GM19239 (cell line): ENCODE results near the gene ANKRD23.

Source experiments
- DNase-seq: peaks from one replicate; pipeline ENCODE4 v3.0.0; 2011; ENCODE audit warnings: low spot score; ENCODE audit not compliant: insufficient read length
- FAIRE-seq: peaks from 2 replicates; lab custom pipeline; 2011; peaks lifted over from hg19 to GRCh38; lab: Jason Lieb, UNC

Gene ANKRD23

DNA sequence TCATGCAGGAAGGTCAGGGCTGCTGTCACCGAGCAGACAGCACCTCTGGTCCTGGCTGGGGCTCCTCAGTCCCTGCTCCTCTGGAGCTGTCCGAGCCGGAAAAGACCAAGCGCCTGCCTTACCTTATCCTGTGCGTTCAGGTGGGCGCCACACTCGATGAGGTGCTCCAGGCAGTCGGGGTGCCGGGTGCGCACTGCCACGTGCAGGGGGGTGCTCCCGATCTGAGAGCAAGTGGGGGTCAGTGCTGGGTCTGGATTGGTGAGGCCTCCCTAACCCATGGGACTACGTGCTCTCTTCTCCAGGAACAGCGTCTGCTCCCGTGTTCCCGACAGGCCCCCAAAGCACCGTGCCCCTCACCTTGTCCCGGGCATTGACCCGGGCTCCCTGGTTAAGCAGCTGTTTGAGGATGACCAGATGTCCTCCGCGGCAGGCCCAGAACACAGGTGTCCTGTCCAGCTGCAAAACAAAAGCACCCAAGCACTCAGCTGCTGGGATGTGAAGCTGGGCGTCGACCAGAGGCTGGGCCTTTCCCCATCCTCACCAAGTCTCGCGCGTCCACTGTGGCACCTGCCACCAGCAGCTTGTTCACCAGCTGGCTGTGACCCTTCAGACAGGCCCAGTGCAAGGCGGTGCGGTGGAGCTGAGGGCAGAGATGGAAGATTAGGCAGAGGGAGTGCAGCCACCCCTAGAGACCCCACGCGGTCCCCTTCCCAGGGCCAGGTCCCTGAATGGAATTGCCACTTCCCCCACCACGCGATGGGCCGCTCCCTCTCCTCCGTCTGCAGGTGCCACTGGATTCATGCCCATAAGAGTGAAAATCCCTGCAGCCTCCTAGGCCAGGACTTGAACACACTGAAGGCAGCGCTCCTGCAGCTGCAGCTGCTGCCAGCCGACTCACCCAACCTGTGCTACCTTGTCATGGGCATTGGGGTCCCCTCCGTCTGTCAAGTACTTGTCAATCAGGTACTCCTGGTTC is 3.7 kb downstream of the ANKRD23 start:
- FAIRE-seq, result no peak
- DNase-seq, result no peak

DNA sequence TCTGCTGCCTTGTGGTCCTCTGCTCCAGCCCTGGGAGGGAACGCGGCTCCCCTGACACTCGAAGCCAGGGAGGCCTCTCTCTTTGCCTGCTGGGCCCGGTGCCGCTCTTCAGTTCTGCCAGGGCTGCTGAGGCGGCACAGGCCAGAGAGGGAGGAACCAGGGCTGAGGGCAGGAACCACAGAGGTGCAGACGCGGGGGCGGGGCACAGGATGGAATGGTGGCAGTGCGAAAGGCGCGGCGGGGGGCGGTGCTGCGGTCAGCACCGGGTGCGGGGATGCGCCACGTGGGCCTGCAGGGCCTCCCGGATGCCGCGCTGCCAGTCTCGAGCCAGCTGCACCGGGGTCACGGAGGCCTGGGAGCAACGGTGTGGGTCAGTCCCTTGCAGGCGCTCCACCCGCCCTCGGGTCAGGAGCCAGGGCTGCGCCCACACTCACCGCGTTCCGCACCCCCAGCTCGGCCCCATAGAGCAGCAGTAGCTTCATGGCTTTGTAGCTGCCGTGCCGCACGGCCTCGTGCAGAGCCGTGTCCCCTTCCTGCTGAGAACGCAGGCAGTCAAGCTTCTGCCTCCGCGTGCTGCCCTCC is 4.4 kb downstream of the ANKRD23 start:
- DNase-seq (peak; percentile 63), FAIRE-seq (peak; percentile 86)

DNA sequence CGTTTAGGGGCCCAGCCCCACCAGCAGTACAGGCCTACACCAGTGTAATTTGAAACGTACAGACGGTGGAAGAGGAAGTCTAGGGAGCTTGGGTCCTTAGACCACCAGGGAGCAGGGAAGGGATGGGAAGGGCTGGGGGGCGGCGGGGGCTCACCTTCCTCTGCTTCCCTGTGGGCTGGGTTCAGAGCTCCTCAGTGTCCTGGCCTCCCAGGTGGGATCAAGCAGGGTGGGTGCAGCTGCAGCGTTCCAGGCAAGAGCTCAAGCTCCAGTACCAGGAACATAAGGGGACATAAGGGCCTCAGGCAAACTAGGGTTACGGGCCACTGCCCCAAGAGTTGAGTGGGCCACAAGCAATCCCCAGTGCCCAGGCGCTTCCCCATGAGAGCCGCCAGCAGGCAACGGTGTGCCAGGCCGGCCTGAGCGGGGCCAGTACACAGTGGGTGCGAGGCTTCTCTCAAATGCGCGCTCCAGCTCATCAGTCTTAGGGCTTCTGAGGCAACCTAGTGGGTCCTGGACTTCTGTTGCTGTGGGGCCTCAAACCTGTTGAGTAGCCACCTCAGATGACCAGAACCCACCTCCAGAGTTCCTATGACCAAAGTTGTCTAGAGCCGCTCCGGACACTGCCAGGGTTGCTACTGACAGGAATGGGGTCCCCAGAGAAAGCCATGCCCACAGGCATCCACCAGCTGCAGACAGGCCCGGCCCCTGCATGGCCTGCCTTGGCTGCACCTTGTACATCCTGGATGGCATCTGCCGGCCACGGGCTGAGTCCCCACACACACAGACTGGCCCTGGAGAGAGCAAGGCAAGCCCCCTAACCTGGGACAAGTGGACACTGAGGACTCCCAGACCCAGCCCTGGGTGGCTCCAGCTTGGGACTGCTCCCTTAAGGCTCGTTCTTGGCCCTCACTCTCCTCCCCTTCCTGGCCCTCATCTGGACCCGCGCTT is 5.2 kb downstream of the ANKRD23 start:
- no peak for FAIRE-seq

DNA sequence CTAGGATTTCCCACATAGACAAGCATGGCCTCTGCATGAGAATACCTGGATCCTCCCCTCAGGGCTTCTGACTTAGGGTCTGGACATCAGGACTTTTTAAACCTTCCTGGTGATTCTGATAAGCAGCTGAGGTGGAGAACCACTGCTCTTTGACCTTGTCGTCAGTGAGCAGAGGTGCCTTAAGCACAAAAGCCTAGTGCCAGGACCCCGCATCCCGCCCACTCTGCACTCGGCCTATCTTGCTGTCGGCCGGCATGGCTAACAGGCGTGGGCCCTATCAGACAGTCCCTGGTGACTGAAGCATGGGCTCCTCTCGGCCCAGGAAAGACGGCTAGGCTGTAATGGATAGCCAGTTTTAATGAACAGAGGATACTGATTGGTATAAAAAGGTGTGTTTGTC is 6.2 kb downstream of the ANKRD23 start:
- DNase-seq (no peak), FAIRE-seq (no peak)

More for the DNA sequence above, 5.2 kb downstream of the ANKRD23 start:
- DNase-seq, result no peak

DNA sequence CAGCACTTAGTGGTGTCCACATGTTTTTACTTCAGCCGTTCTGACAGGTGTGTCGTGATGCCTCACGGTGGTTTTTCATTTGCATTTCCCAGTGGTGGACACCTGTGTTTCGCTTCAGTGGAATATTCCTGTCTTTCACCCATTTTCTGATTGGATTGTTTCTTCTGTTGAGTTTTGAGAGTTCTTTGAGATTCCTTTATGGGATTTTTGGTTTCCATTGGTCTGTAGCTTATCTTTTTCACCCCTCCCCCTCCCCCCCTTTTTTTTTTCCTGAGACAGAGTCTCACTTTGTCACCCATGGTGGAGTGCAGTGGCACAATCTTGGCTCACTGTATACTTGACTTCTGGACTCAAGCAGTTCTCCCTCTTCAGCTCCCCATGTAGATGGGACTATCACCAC is 8.0 kb downstream of the ANKRD23 start:
- no peak for FAIRE-seq
- DNase-seq, result no peak

DNA sequence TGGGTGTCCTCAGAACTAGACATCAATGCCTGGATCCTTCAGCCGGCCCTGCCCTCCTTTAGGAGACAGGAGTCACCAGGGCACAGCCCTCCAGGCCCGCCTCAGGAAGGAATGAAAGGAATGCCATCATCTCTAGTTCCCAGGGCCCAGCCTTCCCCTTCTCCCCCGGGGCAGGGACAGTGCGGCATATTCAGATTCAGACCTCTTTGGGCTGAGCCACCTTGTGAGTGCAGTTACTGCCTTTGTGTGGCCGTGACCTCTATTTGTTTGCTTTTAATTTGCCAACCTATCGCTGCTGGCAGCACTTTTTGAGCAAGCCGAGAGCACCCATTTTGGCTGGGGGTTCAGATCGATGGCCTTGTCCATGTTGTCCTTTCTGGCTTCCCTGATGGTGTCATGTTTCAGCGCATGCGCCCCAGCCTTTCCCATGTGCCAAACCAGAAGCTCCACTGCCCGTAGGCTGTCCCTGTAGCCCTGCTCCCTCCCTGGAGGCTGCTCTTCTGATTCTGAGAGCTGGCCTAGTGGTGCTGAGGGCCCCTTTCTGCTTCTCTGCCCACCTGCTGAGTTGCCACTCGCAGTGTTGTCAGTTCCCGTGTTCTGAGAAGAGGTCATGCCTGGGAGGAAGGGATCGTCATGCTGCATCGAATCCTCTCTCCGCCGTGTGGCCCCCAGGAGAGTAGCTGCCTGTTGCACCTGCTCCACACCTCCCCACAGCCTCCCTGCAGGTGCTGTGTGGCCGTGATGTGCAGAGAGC is 10.9 kb downstream of the ANKRD23 start:
- FAIRE-seq (no peak), DNase-seq (no peak)

DNA sequence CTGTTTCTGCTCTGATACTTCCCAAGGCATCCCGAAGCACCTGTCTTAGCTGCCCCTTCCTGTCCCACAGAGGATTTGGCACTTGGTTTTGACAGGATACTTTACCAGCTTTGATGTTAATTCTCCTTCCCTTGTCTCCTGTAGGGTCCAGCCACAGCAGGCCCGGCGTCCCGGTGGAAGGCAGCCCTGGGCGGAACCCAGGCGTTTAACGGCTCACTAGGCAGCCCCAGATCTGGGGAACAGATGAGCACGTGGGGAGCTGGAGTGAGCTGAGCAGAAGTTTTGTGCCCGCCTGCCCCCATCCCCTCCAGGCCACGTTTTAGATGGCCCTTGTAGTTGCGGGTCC is 11.4 kb downstream of the ANKRD23 start:
- FAIRE-seq (no peak), DNase-seq (no peak)

DNA sequence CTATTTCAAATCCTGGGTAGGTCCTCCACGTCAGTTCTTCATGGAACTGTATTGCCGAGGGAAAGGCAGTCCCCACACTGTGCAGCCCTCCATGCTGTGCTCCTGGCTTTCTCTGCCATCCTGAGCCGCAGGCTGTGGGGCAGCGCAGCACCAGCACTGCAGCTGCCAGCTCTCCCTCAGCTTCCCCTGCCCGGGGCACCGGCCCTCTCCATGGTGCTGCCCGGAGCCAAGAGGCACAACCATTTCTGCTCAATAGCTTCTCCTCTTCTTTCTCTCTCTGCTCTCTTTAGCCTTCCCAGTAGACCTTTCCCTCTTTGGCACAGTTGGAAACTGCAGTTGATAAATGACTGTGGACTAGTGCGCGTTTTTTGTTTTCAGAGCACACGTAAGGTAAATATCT is 12.1 kb downstream of the ANKRD23 start:
- DNase-seq (no peak), FAIRE-seq (no peak)

DNA sequence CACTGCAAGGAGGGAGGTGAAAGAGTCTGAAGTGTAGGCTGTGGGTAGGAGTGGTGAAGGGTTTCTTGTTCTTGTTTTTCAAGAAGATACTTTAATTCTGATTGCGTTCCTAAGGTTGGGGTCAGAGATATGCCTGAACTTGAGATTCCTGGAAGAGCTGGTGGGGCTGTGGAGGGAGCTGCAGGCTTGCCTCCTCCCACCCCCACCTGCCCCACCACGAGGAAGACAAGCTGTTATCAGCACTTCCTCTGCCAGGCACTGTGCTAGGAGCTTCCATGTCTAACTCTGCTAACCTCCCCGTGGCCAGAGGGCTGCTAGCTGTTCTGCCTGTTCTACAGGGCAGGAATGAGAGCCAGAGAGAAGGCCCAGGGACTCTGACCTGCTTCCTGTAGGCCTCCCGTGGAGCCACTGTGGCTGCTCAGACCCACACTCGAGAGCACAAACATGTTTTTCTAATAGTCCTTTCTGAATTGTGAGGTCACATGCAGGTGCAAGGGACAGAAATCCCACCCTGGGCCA is 13.7 kb downstream of the ANKRD23 start:
- DNase-seq, result no peak
- no peak for FAIRE-seq

DNA sequence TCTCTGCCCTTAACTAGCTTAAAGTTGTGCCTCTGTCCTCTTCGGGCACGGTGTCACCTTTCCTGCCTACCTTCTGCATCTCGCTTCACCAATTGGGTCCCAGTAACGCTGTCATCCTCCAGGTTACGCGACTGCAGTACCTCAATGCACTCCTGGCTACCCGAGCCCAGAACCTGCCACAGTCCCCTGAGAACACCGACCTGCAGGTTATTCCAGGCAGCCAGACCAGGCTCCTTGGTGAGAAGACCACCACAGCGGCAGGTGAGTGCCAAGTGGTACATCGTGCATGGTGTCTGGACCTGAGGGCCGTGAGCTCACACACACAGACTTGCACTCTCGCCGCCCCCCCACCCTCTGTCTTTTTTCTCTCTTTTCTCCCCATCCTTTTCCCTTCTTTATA is 14.9 kb downstream of the ANKRD23 start:
- FAIRE-seq (no peak), DNase-seq (no peak)

DNA sequence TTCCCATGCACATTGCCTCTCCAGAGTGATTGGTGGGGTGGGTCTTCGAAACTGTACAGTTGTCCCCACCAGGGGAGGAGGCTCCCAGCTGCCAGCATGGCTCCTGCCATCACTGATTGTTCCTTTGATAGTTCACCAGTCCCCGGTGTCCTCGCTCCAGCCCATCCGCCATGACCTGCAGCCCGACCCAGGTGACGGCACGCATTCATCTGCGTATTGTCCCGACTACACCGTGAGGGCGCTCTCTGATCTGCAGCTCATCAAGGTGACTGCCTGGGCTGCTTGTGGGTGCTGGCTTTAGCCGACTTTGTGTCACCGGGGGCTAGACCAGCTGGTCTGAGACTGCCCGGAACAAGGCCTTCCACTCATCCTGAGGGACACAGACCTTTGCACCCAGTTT is 15.4 kb downstream of the ANKRD23 start:
- no peak for FAIRE-seq
- DNase-seq, result no peak

DNA sequence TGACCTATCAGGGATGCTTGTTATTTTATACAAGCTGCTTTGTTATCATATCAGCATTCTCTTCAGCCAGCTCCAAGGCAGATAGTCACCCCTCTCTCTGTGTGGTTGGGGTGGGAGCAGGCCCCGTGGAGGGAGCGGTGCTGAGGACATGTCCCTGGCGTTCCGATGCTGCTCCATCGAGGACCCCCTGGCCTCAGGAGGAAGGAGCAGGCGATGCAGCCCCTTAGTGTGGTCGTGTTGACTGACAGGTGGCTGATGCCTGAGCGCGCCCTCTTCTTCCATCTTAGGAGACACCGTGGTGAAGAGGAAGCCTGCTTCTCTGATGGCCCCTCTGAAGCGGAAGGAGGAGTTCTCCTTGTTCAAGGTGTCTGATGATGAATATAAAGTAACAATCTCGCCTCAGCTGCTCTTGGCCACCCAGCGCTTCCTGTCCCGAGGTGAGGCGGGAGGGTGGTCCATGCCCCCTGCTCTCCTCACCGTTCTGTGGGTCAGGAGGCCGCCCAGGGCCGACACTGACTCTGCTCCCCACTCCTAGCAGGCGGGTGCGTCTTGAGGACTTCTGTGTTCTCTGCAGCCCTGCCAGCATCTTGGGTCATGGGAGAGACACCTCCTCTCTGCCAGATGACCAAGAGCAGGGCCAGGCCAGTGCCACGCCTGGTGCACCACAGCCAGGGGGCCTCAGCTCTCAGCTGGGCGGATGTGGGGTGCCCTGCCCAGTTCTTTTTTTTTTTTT is 17.1 kb downstream of the ANKRD23 start:
- DNase-seq, result no peak
- no peak for FAIRE-seq

DNA sequence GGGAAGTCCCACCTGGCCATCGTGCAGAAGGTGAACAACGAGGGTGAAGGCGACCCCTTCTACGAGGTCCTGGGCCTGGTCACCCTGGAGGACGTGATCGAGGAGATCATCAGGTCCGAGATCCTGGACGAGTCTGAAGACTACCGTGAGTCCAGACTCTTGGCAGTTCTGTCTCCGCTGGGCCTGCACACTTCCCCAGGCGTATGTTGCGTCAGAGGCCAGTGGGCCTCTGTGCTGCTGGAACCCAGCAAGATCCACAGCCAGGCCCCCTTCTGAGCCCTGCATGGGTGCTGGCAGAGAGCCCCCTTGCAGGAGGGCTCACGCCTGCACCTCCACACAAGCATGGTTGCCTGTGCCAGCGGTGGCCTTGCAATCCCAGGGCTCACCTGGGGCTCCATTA is 18.8 kb downstream of the ANKRD23 start:
- FAIRE-seq, result no peak

DNA sequence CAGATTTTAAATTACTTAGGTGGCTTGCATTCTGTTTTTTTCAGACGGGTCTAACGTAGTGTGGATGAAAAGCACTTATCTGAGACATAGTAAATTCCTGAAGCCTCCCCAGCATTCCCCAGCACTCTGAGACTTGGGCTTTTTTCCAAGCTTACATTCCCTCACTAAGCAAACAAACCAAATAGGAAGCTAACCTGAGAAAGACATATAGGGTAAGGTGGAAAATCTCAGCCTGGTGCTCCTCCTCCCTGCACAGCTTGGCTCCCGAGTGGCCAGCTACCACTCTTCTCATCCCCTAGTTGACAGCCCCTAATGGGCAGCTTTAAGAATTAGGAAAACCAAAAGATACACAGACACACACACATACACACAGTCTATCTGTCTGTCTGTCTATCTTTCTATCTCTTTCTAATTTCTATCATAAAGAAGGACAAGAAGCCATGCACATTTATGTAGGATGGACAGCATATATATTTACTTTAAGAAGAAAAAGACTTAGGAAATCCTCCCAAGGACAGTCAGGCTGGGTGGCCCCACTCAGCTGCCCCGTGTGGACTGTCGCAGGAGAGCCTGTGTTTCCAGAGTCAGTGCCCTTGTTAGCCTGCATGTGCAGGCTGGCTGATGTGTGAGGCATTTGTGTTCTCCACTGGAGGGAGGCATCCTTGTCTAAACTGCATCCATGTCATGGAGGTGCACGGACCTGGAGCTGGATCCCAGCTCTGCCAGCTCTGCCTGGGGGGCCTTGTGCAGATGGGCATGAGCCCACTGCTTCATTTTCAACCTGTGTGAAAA is 19.5 kb downstream of the ANKRD23 start:
- no peak for FAIRE-seq

More for the DNA sequence above, 18.8 kb downstream of the ANKRD23 start:
- DNase-seq, result no peak

DNA sequence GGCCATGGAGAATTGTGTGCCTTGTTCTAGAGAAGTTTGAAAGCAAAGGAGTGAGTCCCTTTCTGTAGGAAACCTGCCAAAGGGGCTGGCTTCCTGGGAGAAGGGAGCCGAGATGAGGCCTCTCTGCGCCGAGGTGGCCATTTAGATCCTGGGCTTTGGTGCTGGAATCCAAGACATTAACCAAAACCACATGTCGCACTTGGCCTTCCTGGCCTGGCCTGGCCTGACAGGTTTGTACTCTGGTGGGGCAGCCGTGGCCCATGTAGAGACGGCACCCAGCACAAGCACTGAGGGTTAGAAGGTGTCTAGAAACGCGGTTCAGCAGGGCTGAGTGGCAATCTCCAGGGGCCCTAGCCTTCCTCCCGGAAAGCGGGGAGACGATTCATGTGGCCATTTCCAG is 20.6 kb downstream of the ANKRD23 start:
- no peak for FAIRE-seq
- DNase-seq, result no peak

More for the DNA sequence above, 19.5 kb downstream of the ANKRD23 start:
- DNase-seq, result no peak

DNA sequence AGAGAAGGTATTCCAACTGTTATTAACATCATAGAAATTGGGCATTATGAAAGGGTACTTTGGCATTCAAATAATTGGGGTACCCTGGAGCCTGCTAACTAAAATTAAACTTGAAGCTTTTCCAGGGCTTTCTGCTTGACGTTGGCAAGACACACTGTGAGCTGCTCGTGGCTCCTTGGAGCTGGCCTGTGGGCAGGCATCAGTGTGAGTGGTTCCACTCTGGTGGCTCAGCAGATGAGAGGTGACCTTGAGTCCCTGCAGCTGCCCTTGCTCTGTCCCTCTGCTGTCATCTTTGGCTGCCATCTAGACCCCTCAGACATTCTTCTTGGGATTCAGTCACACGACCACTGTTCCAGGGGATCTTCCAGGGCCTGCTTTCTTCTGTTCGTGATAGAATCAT is 21.0 kb downstream of the ANKRD23 start:
- FAIRE-seq, result no peak
- DNase-seq, result no peak

DNA sequence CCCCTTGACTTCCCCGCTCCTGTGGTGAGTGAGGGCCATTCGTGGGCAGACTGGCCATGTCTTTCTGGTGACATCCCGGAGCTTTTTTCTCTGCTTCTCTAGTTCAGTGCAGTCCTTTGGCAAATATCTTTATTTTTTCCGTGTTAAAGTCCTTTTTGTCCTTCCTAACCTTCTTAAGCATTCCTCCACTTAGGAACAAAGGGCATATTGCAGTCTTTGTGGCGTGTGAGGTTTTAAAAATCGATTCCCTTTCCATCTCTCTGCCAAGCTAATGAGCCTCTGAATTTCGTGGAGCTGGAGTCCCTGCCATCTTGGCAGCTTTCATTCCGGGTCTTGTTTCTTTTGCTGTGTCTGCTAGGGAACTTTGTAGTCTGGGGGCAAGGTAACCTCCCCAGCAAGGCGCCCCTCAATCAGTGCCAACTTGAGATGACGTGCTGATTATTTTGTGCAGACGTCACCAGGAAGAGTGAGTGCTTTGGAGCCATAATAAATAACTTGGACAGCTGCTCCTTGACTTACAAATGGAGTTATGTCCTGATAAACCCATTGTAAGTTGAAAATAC is 22.6 kb downstream of the ANKRD23 start:
- FAIRE-seq, result no peak
- DNase-seq, result no peak
